ENCODE measurements around the gene URB2.

URB2 gene

GRCh38 chr1:229648406-229648805 is 22.4 kb downstream of the URB2 start:
- DNase-seq = no peak

GRCh38 chr1:229650045-229650444 is 24.0 kb downstream of the URB2 start:
- DNase-seq = no peak

GRCh38 chr1:229651546-229651945 is 25.5 kb downstream of the URB2 start:
- no peak for DNase-seq

- DNase-seq = no peak
These were observed 27.4 kb downstream of the URB2 start for GRCh38 chr1:229653420-229653819.

GRCh38 chr1:229655781-229656180 is 29.7 kb downstream of the URB2 start:
- DNase-seq = no peak

GRCh38 chr1:229657993-229658755 is 32.1 kb downstream of the URB2 start:
- DNase-seq = peak in 1 of 5 experiments; percentile 42

- peak; percentile 21 to 60 (median 53) for DNase-seq
These were observed 35.2 kb downstream of the URB2 start for GRCh38 chr1:229661022-229661877.

- DNase-seq = no peak
These were observed 35.9 kb downstream of the URB2 start for GRCh38 chr1:229661897-229662296.

GRCh38 chr1:229664133-229664689 is 38.2 kb downstream of the URB2 start:
- DNase-seq = peak; percentile 32 to 77 (median 64)

- no peak for DNase-seq
These were observed 40.0 kb downstream of the URB2 start for GRCh38 chr1:229665912-229666558.

GRCh38 chr1:229666585-229666984 is 40.5 kb downstream of the URB2 start:
- DNase-seq = no peak

- no peak for DNase-seq
These were observed 43.3 kb downstream of the URB2 start for GRCh38 chr1:229669333-229669732.

GRCh38 chr1:229671310-229671709 is 45.3 kb downstream of the URB2 start:
- DNase-seq = no peak

- DNase-seq = no peak
These were observed 46.2 kb downstream of the URB2 start for GRCh38 chr1:229672246-229672645.

- DNase-seq = no peak
These were observed 48.0 kb downstream of the URB2 start for GRCh38 chr1:229674042-229674441.

- no peak for DNase-seq
These were observed 49.3 kb downstream of the URB2 start for GRCh38 chr1:229675396-229675795.

- DNase-seq = no peak
These were observed 59.1 kb downstream of the URB2 start for GRCh38 chr1:229685149-229685548.

- no peak for DNase-seq
These were observed 63.2 kb downstream of the URB2 start for GRCh38 chr1:229689273-229689672.

- DNase-seq = no peak
These were observed 63.9 kb downstream of the URB2 start for GRCh38 chr1:229689904-229690303.

GRCh38 chr1:229690662-229691061 is 64.6 kb downstream of the URB2 start:
- no peak for DNase-seq

GRCh38 chr1:229691362-229691761 is 65.3 kb downstream of the URB2 start:
- peak in 1 of 5 experiments; percentile 11 for DNase-seq

- no peak for DNase-seq
These were observed 67.3 kb downstream of the URB2 start for GRCh38 chr1:229693129-229693900.
